ENCODE results near the gene APMAP.
"Not testable (repeated sequence)": the region's sequence is repeated elsewhere in the genome, so short reads cannot be mapped to it uniquely, and the experiment has no call there.

Gene APMAP

DNA sequence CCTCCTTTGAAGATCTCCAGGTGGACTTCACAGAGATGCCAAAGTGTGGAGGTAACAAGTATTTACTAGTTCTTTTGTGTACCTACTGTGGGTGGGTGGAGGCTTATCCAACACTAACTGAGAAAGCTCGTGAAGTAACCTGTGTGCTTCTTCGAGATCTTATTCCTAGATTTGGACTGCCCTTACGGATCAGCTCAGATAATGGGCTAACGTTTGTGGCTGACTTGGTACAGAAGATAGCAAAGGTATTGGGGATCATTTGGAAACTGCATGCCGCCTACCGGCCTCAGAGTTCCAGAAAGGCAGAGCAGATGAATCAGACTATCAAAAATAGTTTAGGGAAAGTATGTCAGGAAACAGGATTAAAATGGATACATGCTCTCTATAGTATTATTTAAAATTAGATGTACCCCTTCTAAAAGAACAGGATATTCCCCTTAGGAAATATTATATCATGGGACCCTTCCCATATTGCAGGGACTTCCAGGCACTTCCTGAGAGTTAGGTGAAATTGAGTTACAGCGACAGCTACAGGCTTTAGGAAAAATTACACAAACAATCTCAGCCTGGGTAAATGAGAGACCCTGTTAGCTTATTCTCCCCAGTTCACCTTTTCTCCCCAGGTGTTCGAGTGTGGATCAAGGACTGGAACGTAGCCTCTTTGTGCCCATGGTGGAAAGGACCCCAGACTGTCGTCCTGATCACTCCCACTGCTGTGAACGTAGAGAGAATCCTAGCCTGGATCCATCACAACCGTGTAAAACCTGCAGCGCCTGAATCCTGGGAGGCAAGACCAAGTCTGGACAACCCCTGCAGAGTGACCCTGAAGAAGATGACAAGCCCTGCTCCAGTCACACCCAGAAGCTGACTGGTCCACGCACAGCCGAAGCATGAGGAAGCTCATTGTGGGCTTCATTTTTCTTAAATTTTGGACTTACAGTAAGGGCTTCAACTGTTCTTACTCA lies 61.5 kb downstream of the APMAP start:
- not testable (repeated sequence) for H3K36me3 ChIP-seq (ENCODE audit: low read length); H3K9ac ChIP-seq (ENCODE audit: low read length); H3F3A ChIP-seq (ENCODE audit: insufficient read depth); H2AFZ ChIP-seq (ENCODE audit: low read depth, low read length, severe bottlenecking); H3K9me2 ChIP-seq (replicated peaks; ENCODE audit: insufficient read depth, low read length); H3K9me3 ChIP-seq (ENCODE audit: insufficient read depth, low read length); H3K27ac ChIP-seq (ENCODE audit: low read depth, low read length); H3K4me3 ChIP-seq (ENCODE audit: insufficient read depth, low read length, poor library complexity, severe bottlenecking); H3K79me2 ChIP-seq (ENCODE audit: insufficient read depth, low read length); H3K4me2 ChIP-seq (ENCODE audit: low read depth, low read length, poor library complexity, severe bottlenecking); H3K27me3 ChIP-seq (ENCODE audit: low read length); H4K20me1 ChIP-seq (ENCODE audit: low read depth, low read length)
- TF ChIP-seq, protein P1, sequence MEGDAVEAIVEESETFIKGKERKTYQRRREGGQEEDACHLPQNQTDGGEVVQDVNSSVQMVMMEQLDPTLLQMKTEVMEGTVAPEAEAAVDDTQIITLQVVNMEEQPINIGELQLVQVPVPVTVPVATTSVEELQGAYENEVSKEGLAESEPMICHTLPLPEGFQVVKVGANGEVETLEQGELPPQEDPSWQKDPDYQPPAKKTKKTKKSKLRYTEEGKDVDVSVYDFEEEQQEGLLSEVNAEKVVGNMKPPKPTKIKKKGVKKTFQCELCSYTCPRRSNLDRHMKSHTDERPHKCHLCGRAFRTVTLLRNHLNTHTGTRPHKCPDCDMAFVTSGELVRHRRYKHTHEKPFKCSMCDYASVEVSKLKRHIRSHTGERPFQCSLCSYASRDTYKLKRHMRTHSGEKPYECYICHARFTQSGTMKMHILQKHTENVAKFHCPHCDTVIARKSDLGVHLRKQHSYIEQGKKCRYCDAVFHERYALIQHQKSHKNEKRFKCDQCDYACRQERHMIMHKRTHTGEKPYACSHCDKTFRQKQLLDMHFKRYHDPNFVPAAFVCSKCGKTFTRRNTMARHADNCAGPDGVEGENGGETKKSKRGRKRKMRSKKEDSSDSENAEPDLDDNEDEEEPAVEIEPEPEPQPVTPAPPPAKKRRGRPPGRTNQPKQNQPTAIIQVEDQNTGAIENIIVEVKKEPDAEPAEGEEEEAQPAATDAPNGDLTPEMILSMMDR (IDR thresholded peaks at IDR 0.05; ENCODE audit: insufficient read depth, low read length, poor library complexity, severe bottlenecking), result peak; percentile 21

DNA sequence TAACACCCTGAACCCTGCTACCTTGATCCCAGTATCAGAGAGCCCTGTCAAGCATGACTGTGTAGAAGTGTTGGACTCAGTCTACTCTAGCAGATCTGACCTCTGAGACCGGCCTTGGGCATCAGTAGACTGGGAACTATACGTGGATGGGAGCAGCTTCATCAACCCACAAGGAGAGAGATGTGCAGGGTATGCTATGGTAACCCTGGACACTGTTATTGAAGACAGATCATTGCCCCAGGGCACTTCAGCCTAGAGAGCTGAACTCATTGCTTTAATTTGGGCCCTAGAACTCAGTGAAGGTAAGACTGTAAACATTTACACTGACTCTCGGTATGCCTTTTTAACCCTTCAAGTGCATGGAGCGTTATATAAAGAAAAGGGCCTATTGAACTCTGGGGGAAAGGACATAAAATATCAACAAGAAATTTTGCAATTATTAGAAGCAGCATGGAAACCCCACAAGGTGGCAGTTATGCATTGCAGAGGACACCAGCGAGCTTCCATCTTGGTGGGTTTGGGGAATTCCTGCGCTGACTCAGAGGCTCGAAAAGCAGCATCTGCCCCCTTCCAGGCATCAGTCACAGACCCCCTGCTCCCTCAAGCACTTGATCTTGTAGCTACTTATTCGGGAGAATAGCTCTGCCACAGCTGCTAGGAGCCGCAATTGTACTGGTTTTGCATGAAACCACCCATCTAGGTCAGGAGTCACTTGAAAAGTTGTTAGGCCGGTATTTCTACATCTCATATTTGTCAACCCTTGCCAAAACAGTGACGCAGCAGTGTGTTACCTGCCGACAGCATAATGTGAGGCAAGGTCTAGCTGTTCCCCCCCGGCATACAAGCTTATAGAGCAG lies 62.5 kb downstream of the APMAP start:
- not testable (repeated sequence) for H4K20me1 ChIP-seq (ENCODE audit: low read depth, low read length); H3K79me2 ChIP-seq (ENCODE audit: insufficient read depth, low read length); H3K4me2 ChIP-seq (ENCODE audit: low read depth, low read length, poor library complexity, severe bottlenecking); H3K27me3 ChIP-seq (ENCODE audit: low read length); H3F3A ChIP-seq (ENCODE audit: insufficient read depth); H3K9ac ChIP-seq (ENCODE audit: low read length); H3K4me3 ChIP-seq (ENCODE audit: insufficient read depth, low read length, poor library complexity, severe bottlenecking); H3K36me3 ChIP-seq (ENCODE audit: low read length); H3K9me2 ChIP-seq (replicated peaks; ENCODE audit: insufficient read depth, low read length); H3K9me3 ChIP-seq (ENCODE audit: insufficient read depth, low read length); H3K27ac ChIP-seq (ENCODE audit: low read depth, low read length); H2AFZ ChIP-seq (ENCODE audit: low read depth, low read length, severe bottlenecking)

DNA sequence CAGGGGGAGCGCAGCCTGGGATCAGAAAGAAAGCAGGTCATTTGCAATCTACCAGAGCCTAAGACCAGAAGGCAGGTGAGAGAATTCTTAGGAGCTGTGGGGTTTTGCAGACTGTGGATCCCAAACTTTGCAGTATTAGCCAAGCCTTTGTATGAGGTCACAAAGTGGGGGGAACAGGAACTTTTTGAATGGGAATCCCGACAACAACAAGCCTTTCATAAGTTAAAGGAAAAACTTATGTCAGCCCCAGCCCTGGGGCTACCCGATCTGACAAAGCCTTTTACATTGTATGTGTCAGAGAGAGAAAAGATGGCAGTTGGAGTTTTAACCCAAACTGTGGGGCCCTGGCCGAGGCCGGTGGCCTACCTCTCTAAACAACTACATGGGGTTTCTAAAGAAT lies 63.3 kb downstream of the APMAP start:
- H3K27ac ChIP-seq (ENCODE audit: low read depth, low read length); H3K9me2 ChIP-seq (replicated peaks; ENCODE audit: insufficient read depth, low read length); H4K20me1 ChIP-seq (ENCODE audit: low read depth, low read length); H3K27me3 ChIP-seq (ENCODE audit: low read length); H3K79me2 ChIP-seq (ENCODE audit: insufficient read depth, low read length); H3K36me3 ChIP-seq (ENCODE audit: low read length); H3K4me3 ChIP-seq (ENCODE audit: insufficient read depth, low read length, poor library complexity, severe bottlenecking); H3K4me2 ChIP-seq (ENCODE audit: low read depth, low read length, poor library complexity, severe bottlenecking); H2AFZ ChIP-seq (ENCODE audit: low read depth, low read length, severe bottlenecking); H3K9ac ChIP-seq (ENCODE audit: low read length); H3K9me3 ChIP-seq (ENCODE audit: insufficient read depth, low read length); H3F3A ChIP-seq (ENCODE audit: insufficient read depth): not testable (repeated sequence)

DNA sequence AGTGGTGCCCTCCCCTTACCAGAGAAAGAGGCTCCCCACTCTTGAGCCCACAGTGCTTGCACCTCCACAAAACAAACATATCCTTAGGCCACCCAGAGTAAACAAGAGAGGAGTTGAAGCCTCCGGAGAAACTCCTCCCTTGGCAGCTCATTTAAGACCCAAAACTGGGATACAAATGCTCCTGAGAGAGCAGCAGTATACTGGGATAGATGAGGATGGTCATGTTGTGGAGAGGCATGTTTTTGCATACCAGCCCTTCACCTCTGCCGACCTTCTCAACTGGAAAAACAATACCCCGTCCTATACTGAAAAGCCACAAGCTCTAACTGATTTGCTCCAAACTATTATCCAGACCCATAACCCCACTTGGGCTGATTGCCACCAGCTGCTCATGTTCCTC lies 71.8 kb downstream of the APMAP start:
- H3K9me2 ChIP-seq (replicated peaks; ENCODE audit: insufficient read depth, low read length); H3F3A ChIP-seq (ENCODE audit: insufficient read depth); H3K4me3 ChIP-seq (ENCODE audit: insufficient read depth, low read length, poor library complexity, severe bottlenecking); H3K36me3 ChIP-seq (ENCODE audit: low read length); H3K9me3 ChIP-seq (ENCODE audit: insufficient read depth, low read length); H3K9ac ChIP-seq (ENCODE audit: low read length); H3K27ac ChIP-seq (ENCODE audit: low read depth, low read length); H3K4me2 ChIP-seq (ENCODE audit: low read depth, low read length, poor library complexity, severe bottlenecking); H2AFZ ChIP-seq (ENCODE audit: low read depth, low read length, severe bottlenecking); H4K20me1 ChIP-seq (ENCODE audit: low read depth, low read length); H3K79me2 ChIP-seq (ENCODE audit: insufficient read depth, low read length); H3K27me3 ChIP-seq (ENCODE audit: low read length): not testable (repeated sequence)

DNA sequence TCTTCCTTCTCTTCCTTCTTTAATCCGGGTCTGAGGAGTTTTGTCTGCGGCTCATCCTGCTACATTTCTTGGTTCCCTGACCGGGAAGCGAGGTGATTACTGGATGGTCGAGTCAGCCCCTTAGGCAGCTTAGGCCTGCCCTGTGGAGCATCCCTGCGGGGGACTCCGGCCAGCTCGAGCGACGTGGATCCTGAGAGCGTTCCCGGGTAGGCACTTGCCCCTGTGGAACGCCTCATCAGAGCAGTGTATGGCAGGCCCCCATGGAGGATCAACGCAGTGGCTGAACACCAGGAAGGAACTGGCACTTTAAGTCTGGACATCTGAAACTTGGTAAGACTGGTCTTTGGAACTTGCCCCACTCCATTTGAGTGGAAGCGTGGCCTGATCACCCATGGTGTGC lies 72.9 kb downstream of the APMAP start:
- not testable (repeated sequence) for H3K27ac ChIP-seq (ENCODE audit: low read depth, low read length); H3K27me3 ChIP-seq (ENCODE audit: low read length); H4K20me1 ChIP-seq (ENCODE audit: low read depth, low read length); H3K9ac ChIP-seq (ENCODE audit: low read length); H3K9me3 ChIP-seq (ENCODE audit: insufficient read depth, low read length); H3K4me3 ChIP-seq (ENCODE audit: insufficient read depth, low read length, poor library complexity, severe bottlenecking); H3K79me2 ChIP-seq (ENCODE audit: insufficient read depth, low read length); H3K4me2 ChIP-seq (ENCODE audit: low read depth, low read length, poor library complexity, severe bottlenecking); H2AFZ ChIP-seq (ENCODE audit: low read depth, low read length, severe bottlenecking); H3K36me3 ChIP-seq (ENCODE audit: low read length); H3F3A ChIP-seq (ENCODE audit: insufficient read depth); H3K9me2 ChIP-seq (replicated peaks; ENCODE audit: insufficient read depth, low read length)
